ENCODE measurements around the gene RBPJL. TPM values are rescaled to one million over a fixed set of nuclear protein-coding genes. Genes with fewer than 3 reads are reported as not detected.

Gene RBPJL
- total RNA-seq, 1 experiment from 2014 or later, result 0.85 TPM

DNA sequence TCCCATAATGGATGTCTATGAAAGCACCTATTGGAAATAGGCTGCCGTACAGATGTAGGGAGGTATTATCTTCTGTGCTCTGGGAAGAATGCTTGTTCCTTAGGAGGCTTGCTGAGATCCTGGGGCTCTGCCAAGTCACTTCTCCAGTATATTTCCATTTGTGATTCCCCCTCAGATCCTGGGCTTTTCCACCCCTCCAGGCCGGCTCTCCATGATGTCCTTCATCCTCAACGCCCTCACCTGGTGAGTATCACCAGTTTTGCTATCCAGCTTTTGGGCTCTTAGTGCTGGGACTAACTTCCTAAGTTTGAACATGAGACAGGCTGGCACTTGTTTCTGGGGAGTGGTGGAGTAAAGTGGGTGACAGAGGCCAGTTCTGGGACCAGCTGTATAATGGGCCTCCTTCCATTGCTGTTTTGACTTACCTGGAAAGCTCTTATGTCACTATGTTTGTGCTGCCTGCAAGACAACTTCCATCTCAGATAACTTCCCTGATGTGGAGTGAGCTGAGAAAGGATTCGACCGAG, 58.9 kb downstream of the RBPJL start:
- POLR2A ChIA-PET, result no interaction called here
- Mint-ChIP-seq H3K9me3 (no peaks in the 10 kb centered on the region), H3K4me3 (no peak overlapping the region), H3K36me3 (no peaks in the 10 kb centered on the region; the same call in none of the 2 replicates), H3K27me3 (ENCODE audit: low read depth) (no peaks in the 10 kb centered on the region), H3K4me1 (peaks cover 11% of the 10 kb centered on the region), H3K27ac (no peak overlapping the region)
- TF ChIP-seq GRHL2 (CRISPR knock-in tag; IDR thresholded peaks at IDR 0.05; ENCODE audit: insufficient replicate concordance, severe bottlenecking) (no peak), NR1H2 (CRISPR knock-in tag; IDR thresholded peaks at IDR 0.05) (no peak), NFATC4 (CRISPR knock-in tag; IDR thresholded peaks at IDR 0.05) (no peak), ZNF232 (CRISPR knock-in tag; IDR thresholded peaks at IDR 0.05) (no peak), HMGA2 (CRISPR knock-in tag; IDR thresholded peaks at IDR 0.05) (no peak), TEAD4 (CRISPR knock-in tag; IDR thresholded peaks at IDR 0.05) (no peak), RORB (CRISPR knock-in tag; IDR thresholded peaks at IDR 0.05) (no peak), ETV6 (CRISPR knock-in tag; IDR thresholded peaks at IDR 0.05) (no peak), NR2C2 (CRISPR knock-in tag; IDR thresholded peaks at IDR 0.05) (no peak), SMAD4 (CRISPR knock-in tag; IDR thresholded peaks at IDR 0.05) (no peak), IRF2 (CRISPR knock-in tag; IDR thresholded peaks at IDR 0.05; ENCODE audit: borderline replicate concordance, low read depth) (no peak), FOXK1 (CRISPR knock-in tag; IDR thresholded peaks at IDR 0.05) (no peak)
- TF ChIP-seq, protein P1, sequence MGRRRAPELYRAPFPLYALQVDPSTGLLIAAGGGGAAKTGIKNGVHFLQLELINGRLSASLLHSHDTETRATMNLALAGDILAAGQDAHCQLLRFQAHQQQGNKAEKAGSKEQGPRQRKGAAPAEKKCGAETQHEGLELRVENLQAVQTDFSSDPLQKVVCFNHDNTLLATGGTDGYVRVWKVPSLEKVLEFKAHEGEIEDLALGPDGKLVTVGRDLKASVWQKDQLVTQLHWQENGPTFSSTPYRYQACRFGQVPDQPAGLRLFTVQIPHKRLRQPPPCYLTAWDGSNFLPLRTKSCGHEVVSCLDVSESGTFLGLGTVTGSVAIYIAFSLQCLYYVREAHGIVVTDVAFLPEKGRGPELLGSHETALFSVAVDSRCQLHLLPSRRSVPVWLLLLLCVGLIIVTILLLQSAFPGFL (CRISPR knock-in tag; IDR thresholded peaks at IDR 0.05; ENCODE audit: borderline replicate concordance), result no peak
- TF ChIP-seq, protein P2, sequence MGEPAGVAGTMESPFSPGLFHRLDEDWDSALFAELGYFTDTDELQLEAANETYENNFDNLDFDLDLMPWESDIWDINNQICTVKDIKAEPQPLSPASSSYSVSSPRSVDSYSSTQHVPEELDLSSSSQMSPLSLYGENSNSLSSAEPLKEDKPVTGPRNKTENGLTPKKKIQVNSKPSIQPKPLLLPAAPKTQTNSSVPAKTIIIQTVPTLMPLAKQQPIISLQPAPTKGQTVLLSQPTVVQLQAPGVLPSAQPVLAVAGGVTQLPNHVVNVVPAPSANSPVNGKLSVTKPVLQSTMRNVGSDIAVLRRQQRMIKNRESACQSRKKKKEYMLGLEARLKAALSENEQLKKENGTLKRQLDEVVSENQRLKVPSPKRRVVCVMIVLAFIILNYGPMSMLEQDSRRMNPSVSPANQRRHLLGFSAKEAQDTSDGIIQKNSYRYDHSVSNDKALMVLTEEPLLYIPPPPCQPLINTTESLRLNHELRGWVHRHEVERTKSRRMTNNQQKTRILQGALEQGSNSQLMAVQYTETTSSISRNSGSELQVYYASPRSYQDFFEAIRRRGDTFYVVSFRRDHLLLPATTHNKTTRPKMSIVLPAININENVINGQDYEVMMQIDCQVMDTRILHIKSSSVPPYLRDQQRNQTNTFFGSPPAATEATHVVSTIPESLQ (CRISPR knock-in tag; IDR thresholded peaks at IDR 0.05), result no peak
- TF ChIP-seq, protein P3, sequence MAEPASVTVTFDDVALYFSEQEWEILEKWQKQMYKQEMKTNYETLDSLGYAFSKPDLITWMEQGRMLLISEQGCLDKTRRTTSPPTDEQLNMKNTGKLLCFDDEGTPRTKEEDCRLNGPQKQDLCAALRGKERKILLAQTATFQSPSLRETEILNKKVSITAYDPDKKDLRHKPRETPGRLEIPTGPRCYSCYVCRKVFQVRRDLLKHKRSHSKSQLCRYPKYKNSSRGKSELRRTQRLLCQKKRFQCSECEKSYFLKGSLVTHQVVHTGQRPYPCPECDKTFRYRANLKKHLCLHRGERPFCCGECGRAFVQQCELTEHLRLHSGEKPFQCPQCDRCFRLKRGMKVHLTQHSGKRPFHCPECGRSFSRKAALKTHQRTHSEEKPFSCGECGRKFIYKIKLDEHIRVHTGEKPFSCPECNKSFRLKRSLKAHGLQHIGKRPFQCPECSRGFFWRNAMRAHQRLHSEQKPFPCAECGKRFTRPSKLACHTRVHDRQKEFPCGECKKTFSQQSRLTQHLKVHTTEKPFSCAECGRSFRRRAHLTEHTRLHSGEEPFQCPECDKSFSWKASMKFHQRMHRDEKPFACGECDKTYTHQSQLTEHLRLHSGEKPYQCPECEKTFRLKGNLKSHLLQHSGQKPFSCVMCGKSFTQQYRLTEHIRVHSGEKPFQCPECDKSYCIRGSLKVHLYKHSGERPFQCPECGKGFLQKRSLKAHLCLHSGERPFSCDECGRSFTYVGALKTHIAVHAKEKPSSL (CRISPR knock-in tag; conservative IDR thresholded peaks at IDR 0.05), result no peak
- TF ChIP-seq, protein P4, sequence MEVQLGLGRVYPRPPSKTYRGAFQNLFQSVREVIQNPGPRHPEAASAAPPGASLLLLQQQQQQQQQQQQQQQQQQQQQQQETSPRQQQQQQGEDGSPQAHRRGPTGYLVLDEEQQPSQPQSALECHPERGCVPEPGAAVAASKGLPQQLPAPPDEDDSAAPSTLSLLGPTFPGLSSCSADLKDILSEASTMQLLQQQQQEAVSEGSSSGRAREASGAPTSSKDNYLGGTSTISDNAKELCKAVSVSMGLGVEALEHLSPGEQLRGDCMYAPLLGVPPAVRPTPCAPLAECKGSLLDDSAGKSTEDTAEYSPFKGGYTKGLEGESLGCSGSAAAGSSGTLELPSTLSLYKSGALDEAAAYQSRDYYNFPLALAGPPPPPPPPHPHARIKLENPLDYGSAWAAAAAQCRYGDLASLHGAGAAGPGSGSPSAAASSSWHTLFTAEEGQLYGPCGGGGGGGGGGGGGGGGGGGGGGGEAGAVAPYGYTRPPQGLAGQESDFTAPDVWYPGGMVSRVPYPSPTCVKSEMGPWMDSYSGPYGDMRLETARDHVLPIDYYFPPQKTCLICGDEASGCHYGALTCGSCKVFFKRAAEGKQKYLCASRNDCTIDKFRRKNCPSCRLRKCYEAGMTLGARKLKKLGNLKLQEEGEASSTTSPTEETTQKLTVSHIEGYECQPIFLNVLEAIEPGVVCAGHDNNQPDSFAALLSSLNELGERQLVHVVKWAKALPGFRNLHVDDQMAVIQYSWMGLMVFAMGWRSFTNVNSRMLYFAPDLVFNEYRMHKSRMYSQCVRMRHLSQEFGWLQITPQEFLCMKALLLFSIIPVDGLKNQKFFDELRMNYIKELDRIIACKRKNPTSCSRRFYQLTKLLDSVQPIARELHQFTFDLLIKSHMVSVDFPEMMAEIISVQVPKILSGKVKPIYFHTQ (CRISPR knock-in tag; IDR thresholded peaks at IDR 0.05), result no peak
- DNase-seq (ENCODE audit: low spot score) (no peak), ATAC-seq (no peak)
- CTCF ChIA-PET, result interaction anchor here (1.5 to 8.3 kb wide), 3 partner anchors 6 to 71 kb away, joined by 4 to 152 read pairs (median 5); no protein-coding TSS in a partner anchor

DNA sequence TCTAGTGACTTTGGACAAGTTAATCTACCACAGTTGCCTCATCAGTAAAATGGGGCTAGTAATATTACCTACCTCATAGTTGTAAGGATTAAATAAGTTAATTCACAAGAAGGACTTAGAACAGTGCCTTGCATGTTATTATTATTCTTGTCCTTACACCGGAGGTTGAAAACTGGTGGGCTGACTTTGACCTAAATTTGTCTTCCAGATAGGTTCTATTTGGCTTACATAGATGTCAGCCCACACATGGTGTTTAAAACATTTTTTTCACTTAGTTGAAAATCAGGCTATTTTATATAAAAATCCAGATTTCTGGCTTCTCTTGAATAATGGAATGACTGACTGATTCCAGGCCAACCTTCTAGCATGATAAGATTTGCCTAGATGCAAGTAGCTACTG, 59.6 kb downstream of the RBPJL start:
- no peak for DNase-seq (ENCODE audit: low spot score)
- TF ChIP-seq KAT7 (CRISPR knock-in tag; IDR thresholded peaks at IDR 0.05; ENCODE audit: borderline replicate concordance) (no peak), NR2C2 (CRISPR knock-in tag; IDR thresholded peaks at IDR 0.05) (no peak), ELF4 (CRISPR knock-in tag; IDR thresholded peaks at IDR 0.05; ENCODE audit: low read depth) (no peak), ZNF416 (CRISPR knock-in tag; IDR thresholded peaks at IDR 0.05) (no peak), NFYB (CRISPR knock-in tag; conservative IDR thresholded peaks at IDR 0.05; ENCODE audit: low read depth) (no peak), TEAD4 (CRISPR knock-in tag; IDR thresholded peaks at IDR 0.05) (no peak), CREM (CRISPR knock-in tag; IDR thresholded peaks at IDR 0.05) (no peak)
- TF ChIP-seq, protein P5, sequence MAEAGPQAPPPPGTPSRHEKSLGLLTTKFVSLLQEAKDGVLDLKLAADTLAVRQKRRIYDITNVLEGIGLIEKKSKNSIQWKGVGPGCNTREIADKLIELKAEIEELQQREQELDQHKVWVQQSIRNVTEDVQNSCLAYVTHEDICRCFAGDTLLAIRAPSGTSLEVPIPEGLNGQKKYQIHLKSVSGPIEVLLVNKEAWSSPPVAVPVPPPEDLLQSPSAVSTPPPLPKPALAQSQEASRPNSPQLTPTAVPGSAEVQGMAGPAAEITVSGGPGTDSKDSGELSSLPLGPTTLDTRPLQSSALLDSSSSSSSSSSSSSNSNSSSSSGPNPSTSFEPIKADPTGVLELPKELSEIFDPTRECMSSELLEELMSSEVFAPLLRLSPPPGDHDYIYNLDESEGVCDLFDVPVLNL (CRISPR knock-in tag; IDR thresholded peaks at IDR 0.05; ENCODE audit: borderline replicate concordance, low read depth), result no peak
- TF ChIP-seq, protein P1 (CRISPR knock-in tag; IDR thresholded peaks at IDR 0.05; ENCODE audit: borderline replicate concordance), result no peak
- TF ChIP-seq, protein P6, sequence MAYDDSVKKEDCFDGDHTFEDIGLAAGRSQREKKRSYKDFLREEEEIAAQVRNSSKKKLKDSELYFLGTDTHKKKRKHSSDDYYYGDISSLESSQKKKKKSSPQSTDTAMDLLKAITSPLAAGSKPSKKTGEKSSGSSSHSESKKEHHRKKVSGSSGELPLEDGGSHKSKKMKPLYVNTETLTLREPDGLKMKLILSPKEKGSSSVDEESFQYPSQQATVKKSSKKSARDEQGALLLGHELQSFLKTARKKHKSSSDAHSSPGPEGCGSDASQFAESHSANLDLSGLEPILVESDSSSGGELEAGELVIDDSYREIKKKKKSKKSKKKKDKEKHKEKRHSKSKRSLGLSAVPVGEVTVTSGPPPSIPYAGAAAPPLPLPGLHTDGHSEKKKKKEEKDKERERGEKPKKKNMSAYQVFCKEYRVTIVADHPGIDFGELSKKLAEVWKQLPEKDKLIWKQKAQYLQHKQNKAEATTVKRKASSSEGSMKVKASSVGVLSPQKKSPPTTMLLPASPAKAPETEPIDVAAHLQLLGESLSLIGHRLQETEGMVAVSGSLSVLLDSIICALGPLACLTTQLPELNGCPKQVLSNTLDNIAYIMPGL (CRISPR knock-in tag; IDR thresholded peaks at IDR 0.05), result no peak

More for the DNA sequence above, 59.6 kb downstream of the RBPJL start:
- Mint-ChIP-seq H3K27me3 (ENCODE audit: low read depth) (no peaks in the 10 kb centered on the region; the same call in 1 of the 2 replicates), H3K27ac (no peak overlapping the region), H3K4me1 (peaks cover 11% of the 10 kb centered on the region), H3K36me3 (no peaks in the 10 kb centered on the region; the same call in none of the 2 replicates), H3K4me3 (no peak overlapping the region), H3K9me3 (no peaks in the 10 kb centered on the region)
- ATAC-seq, result no peak
- ChIA-PET CTCF (interaction anchor here (1.5 to 2.0 kb wide), 2 partner anchors 43 to 71 kb away, joined by 4 to 5 read pairs; no protein-coding TSS in a partner anchor), POLR2A (interaction anchor here (0.5 kb wide), 1 partner anchor 65 kb away, joined by 7 read pairs; no protein-coding TSS in a partner anchor)

Measured in WTC11 (cell line).